HG02938 (cell line): ENCODE measurements around the gene RFX2.
"Not testable (repeated sequence)": the region's sequence is repeated elsewhere in the genome, so short reads cannot be mapped to it uniquely, and the experiment has no call there.

Source experiments
- ATAC-seq: cut with Tn5 transposase; IDR thresholded peaks from one replicate; pipeline ENCODE4 v1.9.1; 2021; ENCODE audit warnings: mild to moderate bottlenecking, moderate library complexity; ENCODE audit not compliant: unreplicated experiment

The RFX2 gene

DNA sequence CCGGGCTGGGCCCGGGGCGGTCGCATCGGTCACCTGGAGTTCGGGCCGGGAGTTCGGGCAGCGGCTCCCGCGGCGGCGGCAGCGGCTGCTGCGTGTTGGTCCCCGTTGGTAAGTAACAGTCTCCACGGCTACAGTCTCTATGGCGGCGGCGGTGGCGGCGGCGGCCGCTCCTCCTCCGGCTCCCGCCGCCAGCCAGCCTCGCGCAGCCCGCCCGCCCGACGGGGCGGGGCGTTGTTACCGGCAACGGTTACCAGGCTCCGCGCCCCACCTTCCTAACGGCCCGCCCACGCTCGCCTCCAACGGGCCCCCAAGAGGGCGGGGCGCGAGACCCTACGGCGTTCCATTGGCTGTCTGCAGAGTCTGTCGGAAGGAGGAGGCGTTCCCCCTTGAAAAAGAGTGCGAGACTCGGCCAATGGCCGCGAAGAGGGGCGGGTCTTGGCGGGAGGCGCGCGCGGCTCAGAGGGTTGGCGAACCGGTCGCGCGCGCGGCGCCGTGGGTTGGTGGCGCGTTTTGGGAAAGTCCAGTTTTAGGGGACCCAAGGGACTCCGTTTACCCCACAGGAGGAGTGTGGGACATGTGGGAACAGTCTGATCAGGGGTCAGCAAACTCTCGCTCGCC, at the start of gene RFX2:
TSS of gene RFX2 (minus strand) at position 141 of the 618 bp plus-strand sequence. CDS start 63,004 bp downstream, outside the sequence.
- peak; percentile 87 for ATAC-seq

DNA sequence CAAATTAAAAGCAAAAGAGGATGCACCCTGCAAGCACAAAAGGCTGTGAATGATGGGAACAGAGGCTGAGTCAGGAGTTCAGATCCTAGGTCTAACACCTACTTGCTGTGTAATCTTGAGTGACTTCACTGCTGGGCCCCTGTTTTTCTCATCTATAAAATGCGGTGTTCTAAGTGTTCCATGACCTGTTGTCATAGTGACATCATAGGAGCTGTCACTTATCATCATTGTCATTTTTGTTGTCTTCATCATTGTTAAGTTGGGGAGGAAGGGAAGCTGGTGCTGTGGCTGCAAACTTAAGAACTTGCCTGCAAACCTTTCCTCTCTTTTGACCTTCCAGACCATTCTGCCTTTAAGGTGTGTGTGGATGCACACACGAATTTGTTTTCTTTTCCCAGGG, 45.7 kb upstream of the RFX2 start:
- no peak for ATAC-seq

- no peak for ATAC-seq
Observed at GRCh38 chr19:6150289-6150688, 40.0 kb upstream of the RFX2 start.

- ATAC-seq: no peak
Observed at GRCh38 chr19:6141217-6141616, 30.9 kb upstream of the RFX2 start.

- no peak for ATAC-seq
Observed at GRCh38 chr19:6138511-6138910, 28.2 kb upstream of the RFX2 start.

GRCh38 chr19:6138066-6138465, 27.8 kb upstream of the RFX2 start:
- ATAC-seq: no peak

- ATAC-seq: no peak
Observed at GRCh38 chr19:6133231-6133630, 22.9 kb upstream of the RFX2 start.

DNA sequence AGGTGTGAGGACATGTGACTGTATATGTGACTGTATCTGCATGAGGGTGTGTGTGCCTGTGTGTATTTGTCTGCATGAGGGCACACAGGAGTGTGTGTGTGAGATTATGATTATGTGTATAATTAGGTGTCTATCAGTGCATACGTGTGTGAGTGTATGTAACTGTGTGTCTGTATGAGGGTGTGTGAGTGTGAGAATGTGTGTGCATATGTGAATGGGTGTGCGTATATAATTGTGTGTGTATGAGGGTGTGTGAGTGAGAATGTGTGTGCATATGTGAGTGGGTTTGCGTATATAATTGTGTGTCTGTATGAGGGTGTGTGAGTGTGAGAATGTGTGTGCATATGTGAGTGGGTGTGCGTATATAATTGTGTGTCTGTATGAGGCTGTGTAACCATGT, 22.2 kb upstream of the RFX2 start:
- ATAC-seq: no peak

DNA sequence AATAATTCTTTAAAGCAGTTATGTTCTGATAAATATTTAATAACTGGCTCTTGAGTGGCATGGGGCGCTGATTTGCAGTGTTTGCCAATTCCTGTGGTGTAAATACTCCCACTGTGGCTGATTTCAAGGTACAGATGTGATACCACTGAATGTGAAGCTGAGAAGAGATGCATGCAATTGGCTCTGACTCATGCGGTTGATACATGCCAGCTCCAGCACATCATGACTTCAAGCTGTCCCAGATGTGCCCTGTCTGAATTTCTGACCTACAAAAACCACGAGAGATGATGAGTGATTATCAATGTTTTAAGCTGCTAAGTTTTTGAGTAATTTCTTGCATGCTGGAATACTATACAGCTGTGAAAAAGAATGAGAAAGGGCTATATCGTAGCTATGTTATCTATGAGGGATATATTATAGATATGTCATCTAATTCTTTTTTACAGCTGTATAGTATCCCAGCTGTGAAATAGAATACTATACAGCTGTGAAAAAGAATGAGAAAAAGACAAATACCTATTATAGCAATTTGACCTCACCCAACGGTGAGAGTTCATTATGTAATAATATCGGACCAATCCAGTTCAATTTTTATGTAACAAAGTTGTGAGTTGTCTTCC, 17.5 kb upstream of the RFX2 start:
- ATAC-seq: no peak

DNA sequence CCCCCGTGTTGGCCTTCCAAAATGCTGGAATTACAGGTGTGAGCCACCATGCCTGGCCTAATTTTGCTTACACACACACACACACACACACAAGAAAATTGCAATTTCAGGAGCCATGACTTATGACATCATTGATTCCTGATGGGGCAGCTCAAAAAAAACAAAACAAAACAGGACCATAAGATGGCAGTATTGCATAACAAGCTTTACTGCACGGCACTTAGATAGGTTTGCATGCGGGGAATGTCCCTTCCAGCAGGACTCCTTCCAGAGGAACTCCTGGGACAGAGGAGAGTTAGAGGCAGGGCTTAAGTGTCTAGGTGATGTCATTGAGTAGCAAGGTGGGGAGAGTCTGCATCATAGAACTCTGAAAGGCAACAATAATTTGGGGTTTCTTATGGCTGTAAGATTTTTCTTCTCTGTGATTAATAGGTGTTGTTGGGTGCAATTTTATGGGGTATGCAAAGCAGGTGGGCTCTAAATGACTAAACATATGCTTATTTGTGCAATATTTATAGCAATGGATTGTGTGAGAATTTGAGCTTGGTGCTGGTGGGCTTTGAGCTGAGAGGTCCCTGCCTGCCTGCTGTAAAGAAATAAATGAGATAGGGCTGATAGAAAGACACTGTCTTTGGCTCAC, 16.2 kb upstream of the RFX2 start:
- no peak for ATAC-seq

GRCh38 chr19:6125571-6125989, 15.3 kb upstream of the RFX2 start:
- ATAC-seq: no peak

DNA sequence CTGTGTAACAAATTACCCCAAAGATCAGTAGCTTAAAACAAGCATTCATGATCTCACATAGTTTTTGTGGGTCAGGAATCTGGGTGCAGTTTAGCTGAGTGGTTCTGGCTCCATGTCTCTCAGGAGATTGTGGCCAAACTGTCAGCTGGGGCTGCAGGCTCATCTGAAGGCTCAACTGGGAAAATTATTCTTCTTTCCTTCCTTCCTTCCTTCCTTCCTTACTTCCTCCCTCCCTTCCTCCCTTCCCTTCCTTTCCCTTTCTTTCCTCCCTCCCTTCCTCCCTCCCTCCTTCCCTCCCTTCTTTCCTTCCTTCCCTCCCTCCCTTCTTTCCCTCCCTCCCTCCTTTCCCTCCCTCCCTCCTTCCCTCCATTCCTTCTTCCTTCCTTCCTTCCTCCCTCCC, 8.7 kb upstream of the RFX2 start:
- no peak for ATAC-seq

GRCh38 chr19:6118043-6118442, 7.7 kb upstream of the RFX2 start:
- no peak for ATAC-seq

GRCh38 chr19:6117534-6117933, 7.2 kb upstream of the RFX2 start:
- ATAC-seq: no peak

DNA sequence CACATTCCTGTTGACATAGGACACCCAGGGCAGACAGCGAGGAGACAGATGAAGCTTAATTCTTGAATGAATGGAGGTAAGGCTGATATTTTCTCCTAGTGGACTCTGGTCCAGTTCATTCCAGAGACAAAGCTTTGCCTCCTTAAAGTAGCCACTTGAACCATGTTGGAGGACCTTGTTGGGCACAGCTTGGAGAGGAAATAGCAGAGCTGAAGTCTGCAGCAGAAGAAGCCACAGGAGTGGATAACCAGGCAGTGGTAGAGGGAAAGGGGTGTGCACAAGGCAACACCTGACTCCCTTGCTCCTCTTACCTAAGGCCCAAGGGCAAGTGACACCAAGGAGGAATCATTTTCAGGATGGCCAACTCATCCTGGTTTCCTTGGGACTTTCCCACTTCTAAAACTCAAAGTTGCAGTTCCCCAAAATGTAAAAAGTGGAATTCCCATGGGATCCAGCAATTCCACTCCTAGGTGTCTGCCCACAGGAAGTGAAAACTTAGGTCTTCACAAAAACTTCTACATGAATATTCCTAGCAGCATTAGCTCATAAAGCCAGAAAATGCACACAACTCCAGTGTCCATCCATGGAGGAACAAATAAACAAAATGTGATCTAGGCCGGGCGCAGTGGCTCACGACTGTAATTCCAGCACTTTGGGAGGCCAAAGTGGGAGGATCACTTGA, 6.6 kb upstream of the RFX2 start:
- ATAC-seq: no peak

- no peak for ATAC-seq
Observed at GRCh38 chr19:6115992-6116391, 5.7 kb upstream of the RFX2 start.

DNA sequence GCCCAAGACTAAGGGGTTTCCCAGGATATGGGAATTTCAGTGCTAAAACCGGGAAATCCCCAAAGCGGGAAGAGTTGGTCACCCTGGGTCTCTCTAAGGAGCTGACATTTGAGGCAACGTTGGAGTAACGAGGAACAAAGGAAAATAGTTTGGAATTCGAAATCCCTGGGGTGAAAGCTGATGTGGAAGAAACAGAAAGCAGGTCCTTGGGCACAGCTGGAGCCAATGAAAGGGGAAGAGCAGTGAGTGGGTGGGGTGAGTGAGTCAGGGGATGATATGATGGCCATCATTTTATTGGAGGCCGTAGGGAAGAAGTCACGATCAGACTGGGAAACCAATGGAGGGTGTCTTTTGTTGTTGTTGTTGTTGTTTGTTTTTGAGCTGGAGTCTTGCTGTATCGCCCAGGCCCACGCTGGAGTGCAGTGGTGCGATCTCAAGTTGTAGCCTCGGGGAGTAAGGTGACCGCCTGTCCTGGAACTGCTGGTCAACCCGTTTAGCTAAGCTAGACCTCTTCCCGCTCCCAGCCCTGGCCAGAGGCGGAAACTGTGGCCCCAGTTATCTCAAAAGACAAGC, 3.4 kb upstream of the RFX2 start:
- ATAC-seq: no peak

GRCh38 chr19:6109947-6110346, 353 bp downstream of the RFX2 start:
- ATAC-seq: no peak

GRCh38 chr19:6108721-6109633, 1.3 kb downstream of the RFX2 start:
- ATAC-seq: no peak

GRCh38 chr19:6106643-6107294, 3.5 kb downstream of the RFX2 start:
- ATAC-seq: not testable (repeated sequence)
